ENCODE results near the gene SQSTM1.
"Not testable (repeated sequence)": the region's sequence is repeated elsewhere in the genome, so short reads cannot be mapped to it uniquely, and the experiment has no call there.

The SQSTM1 gene

GRCh38 chr5:179869641-179870402, 49.1 kb downstream of the SQSTM1 start:
- Histone ChIP-seq H4K20me1 (ENCODE audit: insufficient read depth) (no peaks in the 10 kb centered on the region), H3K27ac (no peak overlapping the region), H3K4me2 (no peak overlapping the region), H3K9ac (no peak overlapping the region), H3K4me1 (ENCODE audit: low read depth, poor library complexity, severe bottlenecking) (no peaks in the 10 kb centered on the region), H3K79me2 (ENCODE audit: insufficient read depth, low read depth) (no peaks in the 10 kb centered on the region), H2AFZ (ENCODE audit: low read depth) (no peak overlapping the region), H3K27me3 (ENCODE audit: insufficient read depth, low read depth) (no peaks in the 10 kb centered on the region), H3K36me3 (ENCODE audit: insufficient read depth) (no peaks in the 10 kb centered on the region), H3K4me3 (IDR thresholded peaks at IDR 0.05; ENCODE audit: insufficient read depth, low read depth, low read length) (no peak overlapping the region)
- no peak for TF ChIP-seq CTCF (conservative IDR thresholded peaks at IDR 0.05; ENCODE audit: low read depth, low read length)

DNA sequence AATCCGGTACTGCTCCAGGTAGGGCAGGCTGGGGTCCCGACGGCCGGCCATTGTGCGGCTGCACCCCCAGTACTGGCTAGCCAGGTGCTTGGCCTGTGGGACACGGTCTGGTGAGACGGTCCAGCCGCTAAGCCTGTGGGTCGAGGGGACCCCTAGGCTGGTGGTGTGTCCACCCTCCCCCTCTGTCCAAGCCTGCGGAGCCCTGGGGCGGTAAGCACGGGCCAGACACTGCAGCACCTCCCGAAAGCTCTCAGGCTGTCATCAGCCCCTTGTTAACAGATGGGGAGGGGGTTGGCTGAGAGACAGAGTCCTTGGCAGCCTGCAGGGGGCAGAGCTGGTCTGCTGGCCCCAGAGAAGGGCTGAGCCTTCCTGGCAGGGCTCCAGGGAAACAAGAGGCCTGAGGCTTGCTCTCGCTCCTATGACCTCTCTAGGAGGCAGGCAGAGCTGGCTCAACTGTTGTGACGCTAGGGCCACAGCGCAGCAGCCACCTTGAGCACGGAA, 49.7 kb downstream of the SQSTM1 start:
- no peak overlapping the region for H3K9ac ChIP-seq
- no peak overlapping the region for H3K4me3 ChIP-seq (IDR thresholded peaks at IDR 0.05; ENCODE audit: insufficient read depth, low read depth, low read length)
- no peaks in the 10 kb centered on the region for H3K79me2 ChIP-seq (ENCODE audit: insufficient read depth, low read depth)
- no peak overlapping the region for H3K27ac ChIP-seq
- H3K27me3 ChIP-seq (ENCODE audit: insufficient read depth, low read depth), result no peaks in the 10 kb centered on the region
- H4K20me1 ChIP-seq (ENCODE audit: insufficient read depth), result no peaks in the 10 kb centered on the region
- H2AFZ ChIP-seq (ENCODE audit: low read depth), result no peak overlapping the region
- H3K4me1 ChIP-seq (ENCODE audit: low read depth, poor library complexity, severe bottlenecking), result no peaks in the 10 kb centered on the region
- H3K36me3 ChIP-seq (ENCODE audit: insufficient read depth), result no peaks in the 10 kb centered on the region
- no peak for TF ChIP-seq CTCF (conservative IDR thresholded peaks at IDR 0.05; ENCODE audit: low read depth, low read length)
- H3K4me2 ChIP-seq, result no peak overlapping the region

DNA sequence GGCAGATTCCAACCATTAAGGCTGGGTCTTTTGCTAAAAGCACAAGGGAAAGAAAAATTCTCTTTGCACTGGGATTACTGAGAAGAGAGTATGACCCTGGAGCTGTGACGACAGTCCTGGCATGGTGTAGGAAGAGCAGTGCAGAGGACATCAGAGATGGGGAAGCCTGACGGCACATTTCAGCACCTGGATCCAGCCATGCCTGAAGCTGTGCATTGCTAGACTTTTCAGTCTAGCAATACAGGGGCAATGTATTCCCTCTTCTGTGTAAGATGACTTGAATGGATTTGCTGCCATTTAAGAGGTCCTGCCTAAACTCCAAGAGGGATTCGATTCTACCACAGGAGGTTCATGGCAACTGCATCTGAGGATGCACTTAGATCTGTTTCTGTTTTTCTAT, 50.2 kb downstream of the SQSTM1 start:
- no peak overlapping the region for H3K27ac ChIP-seq
- H3K36me3 ChIP-seq (ENCODE audit: insufficient read depth), result no peaks in the 10 kb centered on the region
- H3K4me3 ChIP-seq (IDR thresholded peaks at IDR 0.05; ENCODE audit: insufficient read depth, low read depth, low read length), result no peak overlapping the region
- no peak overlapping the region for H2AFZ ChIP-seq (ENCODE audit: low read depth)
- H3K9ac ChIP-seq, result no peak overlapping the region
- H3K27me3 ChIP-seq (ENCODE audit: insufficient read depth, low read depth), result no peaks in the 10 kb centered on the region
- H3K79me2 ChIP-seq (ENCODE audit: insufficient read depth, low read depth), result no peaks in the 10 kb centered on the region
- no peak overlapping the region for H3K4me2 ChIP-seq
- TF ChIP-seq CTCF (conservative IDR thresholded peaks at IDR 0.05; ENCODE audit: low read depth, low read length), result no peak
- H3K4me1 ChIP-seq (ENCODE audit: low read depth, poor library complexity, severe bottlenecking), result no peaks in the 10 kb centered on the region
- H4K20me1 ChIP-seq (ENCODE audit: insufficient read depth), result no peaks in the 10 kb centered on the region

DNA sequence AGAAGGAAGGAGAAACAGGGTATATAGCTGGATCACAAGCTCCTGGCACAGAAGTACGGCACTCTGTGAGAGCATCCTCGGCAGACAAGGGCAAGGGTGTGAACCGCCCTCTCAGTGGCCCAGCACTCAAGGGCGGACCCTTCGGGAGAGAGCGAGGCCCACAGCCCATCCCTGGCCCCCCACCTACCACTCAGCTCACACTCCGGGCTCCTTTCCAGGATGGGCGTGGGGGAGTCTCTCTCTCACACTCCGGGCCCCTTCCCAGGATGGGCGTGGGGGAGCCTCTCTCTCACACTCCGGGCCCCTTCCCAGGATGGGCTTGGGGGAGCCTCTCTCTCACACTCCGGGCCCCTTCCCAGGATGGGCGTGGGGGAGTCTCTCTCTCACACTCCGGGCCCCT, 50.8 kb downstream of the SQSTM1 start:
- not testable (repeated sequence) for H4K20me1 ChIP-seq (ENCODE audit: insufficient read depth); H3K4me1 ChIP-seq (ENCODE audit: low read depth, poor library complexity, severe bottlenecking); H3K4me3 ChIP-seq (IDR thresholded peaks at IDR 0.05; ENCODE audit: insufficient read depth, low read depth, low read length); H3K36me3 ChIP-seq (ENCODE audit: insufficient read depth); H3K4me2 ChIP-seq; H3K27ac ChIP-seq; H2AFZ ChIP-seq (ENCODE audit: low read depth); H3K79me2 ChIP-seq (ENCODE audit: insufficient read depth, low read depth); H3K9ac ChIP-seq; H3K27me3 ChIP-seq (ENCODE audit: insufficient read depth, low read depth)

Data from KMS-11 (cell line).